Activated naive CD8-positive, alpha-beta T cell treated with anti-CD3 and anti-CD28 coated beads, Interleukin-2, amount 10 ng/mL, durations not matched to agents 7 days and 5 days (primary cell): ENCODE data around the gene MACROD2. TPM values are rescaled to one million over a fixed set of nuclear protein-coding genes. Genes with fewer than 3 reads are reported as not detected.
A peak's percentile ranks its signal among the peaks of the same experiment; 100 is the strongest.

Experiments used
- ATAC-seq: fragments of 150-1000 bp; cut with Tn5 transposase; one replicate; pipeline ENCODE4 v1.10.0; 2021; ENCODE audit warnings: low read depth, moderate library complexity
- POLR2A ChIA-PET: fragments of 350-600 bp; sonication (Branson Sonifier 250); formaldehyde crosslinking; loops from one replicate; lab custom pipeline; 2021; ENCODE audit warnings: antibody characterized with exemption; lab: Charles Lee
- DNase-seq: peaks from one replicate; pipeline ENCODE4 v3.0.0; 2021
- H3K27ac Mint-ChIP-seq: one replicate; pipeline ENCODE4 v1.8.0; 2022; ENCODE audit warnings: mild to moderate bottlenecking, mixed read lengths
- H3K27me3 Mint-ChIP-seq: one replicate; pipeline ENCODE4 v1.8.0; 2022; ENCODE audit warnings: mild to moderate bottlenecking, moderate library complexity, mixed read lengths
- H3K36me3 Mint-ChIP-seq: one replicate; pipeline ENCODE4 v1.8.0; 2021; ENCODE audit warnings: mild to moderate bottlenecking, mixed read lengths
- H3K4me1 Mint-ChIP-seq: one replicate; pipeline ENCODE4 v1.8.0; 2021; ENCODE audit warnings: mixed read lengths
- H3K4me3 Mint-ChIP-seq: one replicate; pipeline ENCODE4 v1.8.0; 2022; ENCODE audit warnings: mild to moderate bottlenecking, moderate library complexity, mixed read lengths
- H3K9me3 Mint-ChIP-seq: one replicate; pipeline ENCODE4 v1.8.0; 2021; ENCODE audit warnings: mixed read lengths
- total RNA-seq, 2 experiments: library from RNA; stranded (reverse); gene quantifications; one replicate each; pipeline ENCODE4 v1.2.3, GENCODE V29; 2021

The MACROD2 gene
- total RNA-seq, 2 experiments from 2014 or later: not detected

DNA sequence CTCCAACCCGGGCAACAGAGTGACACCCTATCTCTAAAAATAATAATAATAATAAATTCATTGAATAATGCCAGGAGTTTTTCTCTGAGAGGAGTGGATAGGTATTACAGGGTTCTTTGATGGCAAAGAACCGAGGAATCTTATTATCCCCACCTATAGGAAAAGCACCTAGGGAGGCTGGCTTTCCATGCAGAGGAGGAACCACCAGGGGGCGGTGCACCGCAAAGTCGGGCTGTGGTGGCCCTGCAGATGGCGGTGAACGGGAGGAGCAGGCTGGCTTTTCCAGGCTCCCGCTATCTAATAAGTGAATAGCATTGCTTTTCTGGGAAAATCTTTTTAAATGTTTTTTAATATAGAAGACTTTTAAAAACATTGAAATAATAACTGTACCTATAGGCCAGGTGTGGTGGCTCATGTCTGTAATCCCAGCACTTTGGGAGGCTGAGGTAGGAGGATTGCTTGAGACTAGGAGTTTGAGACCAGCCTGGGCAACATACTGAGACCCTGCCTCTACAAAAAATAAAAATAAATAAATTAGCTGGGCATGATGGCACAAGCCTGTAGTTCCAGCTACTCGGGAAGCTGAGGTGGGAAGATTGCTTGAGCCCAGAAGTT is 1713.8 kb downstream of the MACROD2 start:
- no peak overlapping the region for H3K27ac Mint-ChIP-seq
- DNase-seq: peak; percentile 46
- no peak for ATAC-seq
- no peaks in the 10 kb centered on the region for H3K9me3 Mint-ChIP-seq
- H3K4me1 Mint-ChIP-seq: no peaks in the 10 kb centered on the region
- no peaks in the 10 kb centered on the region for H3K27me3 Mint-ChIP-seq
- no peaks in the 10 kb centered on the region for H3K36me3 Mint-ChIP-seq
- POLR2A ChIA-PET: no interaction called here
- no peak overlapping the region for H3K4me3 Mint-ChIP-seq

DNA sequence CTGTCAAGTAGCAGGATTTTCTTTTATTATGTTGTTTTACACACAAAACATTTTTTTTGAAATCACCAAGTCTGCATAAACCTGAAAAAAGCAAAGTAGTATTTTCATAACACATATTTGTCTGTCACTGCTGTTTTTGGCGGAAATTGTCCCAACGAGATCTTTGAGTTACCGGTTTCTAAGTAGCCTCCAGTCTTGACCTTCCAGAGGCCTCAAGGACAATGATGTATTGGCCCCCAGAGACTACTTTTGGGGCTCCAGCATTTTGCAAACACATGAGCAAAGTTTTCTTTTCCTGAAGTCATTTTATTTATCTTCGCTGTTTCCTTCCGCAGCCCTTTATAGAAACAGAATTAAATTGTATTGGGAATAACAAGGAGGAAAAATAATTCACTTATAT is 1715.3 kb downstream of the MACROD2 start:
- H3K4me3 Mint-ChIP-seq: no peak overlapping the region
- H3K4me1 Mint-ChIP-seq: no peaks in the 10 kb centered on the region
- H3K9me3 Mint-ChIP-seq: no peaks in the 10 kb centered on the region
- H3K36me3 Mint-ChIP-seq: no peaks in the 10 kb centered on the region
- H3K27ac Mint-ChIP-seq: no peak overlapping the region
- DNase-seq (no peak), ATAC-seq (no peak)
- H3K27me3 Mint-ChIP-seq: no peaks in the 10 kb centered on the region
- POLR2A ChIA-PET: no interaction called here

DNA sequence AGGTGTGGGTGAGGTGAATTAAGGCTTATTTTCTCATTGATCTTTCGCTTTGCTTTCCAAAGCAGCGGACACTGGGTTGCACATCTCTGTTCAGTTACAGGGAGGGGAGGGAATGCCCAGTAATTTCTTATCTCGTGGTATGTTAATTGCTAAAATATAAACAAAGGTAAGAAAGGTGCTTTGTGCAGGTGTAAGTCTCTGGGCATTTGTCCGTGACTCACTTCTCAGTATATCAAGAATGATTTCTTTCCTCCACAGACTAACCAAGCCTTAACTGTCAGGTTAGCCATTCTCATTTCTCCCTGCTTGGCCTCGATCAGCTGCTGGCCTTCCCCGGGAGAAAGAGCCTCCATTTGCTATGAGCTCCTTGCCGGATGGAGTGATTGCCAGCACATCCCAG is 1715.9 kb downstream of the MACROD2 start:
- ATAC-seq (no peak), DNase-seq (no peak)
- POLR2A ChIA-PET: no interaction called here
- Mint-ChIP-seq H3K27ac (no peak overlapping the region), H3K9me3 (no peaks in the 10 kb centered on the region), H3K27me3 (no peaks in the 10 kb centered on the region), H3K4me3 (no peak overlapping the region), H3K4me1 (no peaks in the 10 kb centered on the region), H3K36me3 (no peaks in the 10 kb centered on the region)

DNA sequence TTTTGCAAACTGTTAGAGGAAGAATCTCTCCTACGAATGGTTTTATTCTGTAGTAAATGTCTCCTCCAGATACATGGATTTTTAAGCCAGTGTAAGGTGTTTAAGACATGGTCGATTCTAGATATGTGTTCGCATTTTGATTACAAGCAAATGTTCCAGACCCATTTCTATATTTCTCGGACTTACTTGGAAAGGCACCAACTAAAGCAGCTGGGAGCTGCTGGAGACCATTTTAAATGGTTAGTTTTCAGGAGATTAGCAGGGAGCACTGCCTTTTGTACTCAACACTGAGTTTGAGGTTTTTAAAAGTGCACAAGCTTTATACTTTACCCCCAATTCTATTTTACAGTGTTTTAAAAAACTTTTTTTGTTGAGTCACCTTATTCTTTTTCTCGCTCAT is 1720.9 kb downstream of the MACROD2 start:
- ATAC-seq: no peak
- Mint-ChIP-seq H3K27me3 (no peaks in the 10 kb centered on the region), H3K9me3 (no peaks in the 10 kb centered on the region), H3K36me3 (no peaks in the 10 kb centered on the region), H3K27ac (no peak overlapping the region), H3K4me3 (no peak overlapping the region), H3K4me1 (no peaks in the 10 kb centered on the region)
- no peak for DNase-seq
- POLR2A ChIA-PET: no interaction called here

DNA sequence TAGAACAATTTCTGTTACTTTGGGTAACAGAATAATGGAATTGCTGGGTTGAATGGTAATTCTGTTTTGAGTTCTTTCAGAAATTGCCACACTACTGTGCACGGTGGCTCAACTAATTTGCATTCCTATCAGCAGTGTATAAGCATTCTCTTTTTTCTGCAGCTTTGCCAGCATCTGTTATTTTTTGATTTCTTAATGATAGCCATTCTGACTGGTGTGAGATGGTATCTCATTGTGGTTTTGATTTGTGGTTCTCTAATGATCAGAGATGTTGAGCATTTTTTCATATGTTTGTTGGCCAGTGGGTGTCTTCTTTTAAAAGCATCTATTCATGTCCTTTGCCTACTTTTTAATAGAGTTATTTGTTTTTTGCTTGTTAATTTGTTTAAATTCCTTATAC is 1731.1 kb downstream of the MACROD2 start:
- POLR2A ChIA-PET: no interaction called here
- peaks cover 13% of the 10 kb centered on the region for H3K9me3 Mint-ChIP-seq
- H3K27ac Mint-ChIP-seq: no peak overlapping the region
- ATAC-seq (no peak), DNase-seq (no peak)
- no peaks in the 10 kb centered on the region for H3K27me3 Mint-ChIP-seq
- no peaks in the 10 kb centered on the region for H3K36me3 Mint-ChIP-seq
- no peaks in the 10 kb centered on the region for H3K4me1 Mint-ChIP-seq
- H3K4me3 Mint-ChIP-seq: no peak overlapping the region

DNA sequence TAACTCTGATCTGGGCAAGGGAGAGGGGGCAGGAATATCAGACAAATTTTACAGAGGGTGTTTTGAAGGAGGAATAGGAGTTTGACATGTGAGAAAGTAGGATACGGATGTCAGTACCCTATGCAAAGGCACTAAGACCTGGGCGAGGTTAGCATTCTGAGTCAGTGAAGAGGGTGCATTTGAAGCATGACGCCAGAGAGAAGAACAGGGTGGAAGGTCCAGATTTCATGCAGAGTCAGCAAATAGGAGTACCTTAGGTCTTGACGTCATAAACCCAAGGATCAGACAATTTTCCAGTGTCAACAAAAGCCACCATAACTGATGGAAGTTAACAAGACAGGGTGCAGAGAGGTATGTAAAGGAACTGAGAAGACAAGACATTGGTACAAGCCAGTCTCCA is 1738.7 kb downstream of the MACROD2 start:
- H3K9me3 Mint-ChIP-seq: peaks cover 3% of the 10 kb centered on the region
- H3K4me1 Mint-ChIP-seq: no peaks in the 10 kb centered on the region

DNA sequence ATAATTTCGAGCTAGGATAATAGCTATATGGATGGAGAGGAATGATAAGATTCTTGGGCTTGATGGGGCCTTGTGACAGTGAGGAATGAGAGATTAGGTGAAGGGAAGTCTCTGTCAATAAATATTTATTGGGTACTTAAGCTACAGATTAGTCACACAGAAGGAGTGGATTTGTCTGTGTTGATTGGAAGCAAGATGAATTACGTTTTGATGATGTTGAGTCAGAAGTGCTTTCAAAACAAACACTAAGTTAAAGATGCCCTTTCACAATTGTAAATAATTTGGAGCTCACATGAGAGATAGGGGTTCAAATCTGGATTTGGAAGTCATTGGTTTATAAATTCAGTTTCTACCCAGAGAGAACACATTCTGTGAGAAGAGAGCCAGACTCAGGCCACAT is 1743.7 kb downstream of the MACROD2 start:
- POLR2A ChIA-PET: no interaction called here
- H3K4me3 Mint-ChIP-seq: no peak overlapping the region
- no peaks in the 10 kb centered on the region for H3K9me3 Mint-ChIP-seq
- no peak overlapping the region for H3K27ac Mint-ChIP-seq
- no peaks in the 10 kb centered on the region for H3K27me3 Mint-ChIP-seq
- DNase-seq: no peak
- no peak for ATAC-seq
- H3K4me1 Mint-ChIP-seq: no peaks in the 10 kb centered on the region
- H3K36me3 Mint-ChIP-seq: no peaks in the 10 kb centered on the region

More for the DNA sequence above, 1738.7 kb downstream of the MACROD2 start:
- DNase-seq (no peak), ATAC-seq (no peak)
- POLR2A ChIA-PET: no interaction called here
- Mint-ChIP-seq H3K27ac (no peak overlapping the region), H3K36me3 (no peaks in the 10 kb centered on the region), H3K4me3 (no peak overlapping the region), H3K27me3 (no peaks in the 10 kb centered on the region)

DNA sequence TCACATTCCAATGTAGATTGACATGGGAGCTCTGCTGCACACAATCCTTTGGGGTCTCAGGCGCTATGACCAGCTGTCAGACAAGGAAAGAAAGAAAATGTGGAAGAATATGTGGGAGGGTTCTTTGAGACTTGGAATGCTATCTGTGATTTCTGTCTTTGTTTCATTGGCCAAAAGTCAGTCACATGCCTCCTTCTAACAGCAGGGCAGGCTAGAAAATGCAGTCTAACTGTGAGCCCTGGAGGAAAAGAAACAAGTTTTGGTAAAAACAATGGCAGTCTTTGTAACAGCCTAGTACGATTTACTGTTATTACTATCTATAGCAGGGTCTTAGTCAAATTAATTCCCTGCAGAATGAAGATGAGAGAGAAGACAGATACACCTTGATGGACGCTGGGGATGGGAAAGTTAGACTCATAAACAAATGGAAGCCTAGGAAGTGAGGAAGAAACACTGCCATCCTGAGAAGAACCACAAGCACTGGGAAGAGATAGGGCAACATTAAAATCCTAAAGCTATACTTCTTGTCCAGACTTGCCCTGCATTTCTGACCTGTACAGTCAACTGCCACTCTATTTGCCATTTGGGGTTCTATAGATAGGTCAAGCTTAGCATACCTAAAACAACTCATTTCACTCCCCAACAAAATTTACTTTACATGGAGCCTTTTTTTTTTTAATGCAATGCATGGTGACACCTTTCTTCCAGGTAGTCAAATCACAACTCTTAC is 1744.9 kb downstream of the MACROD2 start:
- Mint-ChIP-seq H3K27ac (no peak overlapping the region), H3K4me3 (no peak overlapping the region), H3K27me3 (no peaks in the 10 kb centered on the region), H3K36me3 (no peaks in the 10 kb centered on the region), H3K9me3 (no peaks in the 10 kb centered on the region), H3K4me1 (no peaks in the 10 kb centered on the region)
- POLR2A ChIA-PET: no interaction called here
- no peak for ATAC-seq
- DNase-seq: no peak

DNA sequence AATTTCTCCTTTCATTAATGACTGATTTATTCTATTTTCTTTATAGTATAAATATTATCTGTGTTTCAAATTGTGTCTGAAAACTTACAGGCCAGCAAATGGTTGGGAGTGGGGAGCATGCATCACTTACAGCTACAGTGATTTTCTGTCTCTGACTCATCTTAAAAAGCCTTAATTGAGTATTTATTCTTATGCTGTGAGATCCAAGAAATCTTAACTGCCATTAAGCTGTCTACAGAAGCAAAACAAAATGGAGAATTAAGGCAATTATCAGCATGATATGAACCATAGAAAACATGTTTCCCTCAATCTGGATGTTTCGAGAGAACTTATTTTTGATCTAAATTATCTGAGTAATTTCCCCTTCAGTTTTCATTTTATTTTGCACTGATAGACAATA is 1746.8 kb downstream of the MACROD2 start:
- DNase-seq (no peak), ATAC-seq (no peak)
- H3K4me1 Mint-ChIP-seq: no peaks in the 10 kb centered on the region
- POLR2A ChIA-PET: no interaction called here
- H3K9me3 Mint-ChIP-seq: peaks cover 4% of the 10 kb centered on the region
- H3K27me3 Mint-ChIP-seq: no peaks in the 10 kb centered on the region
- H3K36me3 Mint-ChIP-seq: no peaks in the 10 kb centered on the region
- H3K27ac Mint-ChIP-seq: no peak overlapping the region
- no peak overlapping the region for H3K4me3 Mint-ChIP-seq

DNA sequence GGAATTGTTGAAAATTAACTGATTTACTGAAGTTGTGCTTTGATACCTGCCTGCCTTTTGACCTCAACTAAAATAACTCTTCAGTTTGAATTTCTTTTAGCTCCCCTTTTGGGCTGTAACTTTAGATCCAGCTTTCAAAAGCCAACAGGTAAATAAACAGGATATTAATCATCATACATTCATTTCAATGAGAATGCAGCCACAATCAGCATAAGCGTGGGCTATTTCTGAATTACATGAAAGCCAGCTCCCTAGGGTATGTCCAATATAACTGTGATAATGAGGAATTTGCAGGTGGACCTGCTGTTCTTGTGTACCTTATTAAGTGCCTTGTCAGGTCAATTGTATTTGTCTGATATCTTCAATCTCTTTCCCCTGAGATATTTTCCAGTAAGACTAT is 1747.3 kb downstream of the MACROD2 start:
- Mint-ChIP-seq H3K4me3 (no peak overlapping the region), H3K27ac (no peak overlapping the region), H3K4me1 (no peaks in the 10 kb centered on the region), H3K27me3 (no peaks in the 10 kb centered on the region), H3K9me3 (peaks cover 4% of the 10 kb centered on the region), H3K36me3 (no peaks in the 10 kb centered on the region)
- POLR2A ChIA-PET: no interaction called here
- no peak for ATAC-seq
- no peak for DNase-seq

DNA sequence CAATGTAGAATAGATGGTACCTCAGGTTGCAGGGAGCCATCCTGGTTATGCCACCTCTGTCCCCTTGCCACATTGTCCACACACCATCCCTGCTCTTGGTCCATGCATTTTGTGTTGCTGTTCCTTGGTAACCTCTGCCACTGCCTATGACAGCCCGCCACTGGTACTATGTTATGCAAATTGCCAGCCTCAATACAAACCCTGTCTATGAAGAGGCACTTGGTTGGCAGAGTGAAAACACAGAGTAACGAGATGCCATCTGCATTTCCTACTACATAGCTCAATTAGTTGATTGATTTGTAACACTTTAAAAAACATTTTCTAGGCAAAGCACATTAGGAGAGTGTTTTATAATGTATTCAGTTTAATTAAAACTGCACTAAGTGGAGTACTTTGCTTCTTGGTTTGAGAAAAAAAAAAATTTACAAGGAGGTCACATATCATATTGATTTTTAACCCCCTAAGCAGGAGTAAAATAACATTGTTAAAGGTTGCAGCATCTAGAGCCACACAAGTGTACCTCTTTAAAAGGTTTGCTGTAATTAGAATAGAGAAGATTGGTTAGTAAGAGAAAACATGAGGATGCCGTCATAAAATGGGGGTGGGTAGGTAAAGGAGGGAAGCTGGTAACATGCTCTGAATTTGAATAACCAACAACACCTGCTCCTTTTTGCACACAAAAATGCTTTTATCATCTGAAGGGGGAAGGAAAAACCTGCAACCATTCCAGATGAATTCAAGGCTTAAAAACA is 1760.9 kb downstream of the MACROD2 start:
- DNase-seq (no peak), ATAC-seq (no peak)
- H3K27me3 Mint-ChIP-seq: no peaks in the 10 kb centered on the region
- no peak overlapping the region for H3K27ac Mint-ChIP-seq
- H3K9me3 Mint-ChIP-seq: no peaks in the 10 kb centered on the region
- no peaks in the 10 kb centered on the region for H3K36me3 Mint-ChIP-seq
- POLR2A ChIA-PET: no interaction called here
- no peaks in the 10 kb centered on the region for H3K4me1 Mint-ChIP-seq
- no peak overlapping the region for H3K4me3 Mint-ChIP-seq

DNA sequence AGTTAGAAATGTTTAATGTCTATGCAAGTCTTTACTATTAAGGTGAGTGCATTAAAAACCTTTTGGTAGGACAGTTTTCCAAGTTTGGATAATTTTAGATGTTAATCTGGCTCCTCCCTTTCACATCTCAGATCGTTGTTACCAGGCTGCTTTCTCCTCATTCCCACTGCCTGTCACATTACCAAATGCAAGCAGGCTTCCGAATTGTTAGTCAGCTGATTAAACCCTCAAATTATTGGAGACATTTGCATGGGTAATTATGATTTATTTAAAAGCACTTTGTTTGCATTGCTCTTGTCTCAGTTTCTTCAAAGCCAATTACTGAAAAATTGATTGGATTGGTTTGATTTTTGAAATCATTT is 1761.4 kb downstream of the MACROD2 start:
- H3K27ac Mint-ChIP-seq: no peak overlapping the region
- H3K4me3 Mint-ChIP-seq: no peak overlapping the region
- H3K4me1 Mint-ChIP-seq: no peaks in the 10 kb centered on the region
- H3K9me3 Mint-ChIP-seq: no peaks in the 10 kb centered on the region
- H3K27me3 Mint-ChIP-seq: no peaks in the 10 kb centered on the region
- POLR2A ChIA-PET: no interaction called here
- ATAC-seq: no peak
- no peaks in the 10 kb centered on the region for H3K36me3 Mint-ChIP-seq
- DNase-seq: no peak

DNA sequence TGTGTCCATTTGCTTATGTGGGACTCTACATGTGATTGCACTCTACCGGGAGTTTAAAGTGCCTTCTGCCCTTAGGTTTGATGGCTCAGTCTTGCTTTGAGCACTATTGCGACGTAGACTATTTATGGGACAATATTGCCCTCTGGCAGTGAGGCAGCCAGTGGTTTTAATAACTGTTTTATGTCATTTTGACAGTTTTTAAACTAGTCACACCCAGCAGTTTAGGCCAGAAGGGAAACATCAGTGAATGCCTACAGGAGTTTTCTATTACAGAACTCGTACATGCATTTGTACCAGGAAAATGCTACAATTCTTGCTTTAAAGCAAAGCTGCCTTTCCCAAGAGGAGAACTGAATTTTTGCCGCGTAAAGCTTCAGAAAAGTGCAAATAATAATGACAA is 1764.3 kb downstream of the MACROD2 start:
- ATAC-seq (no peak), DNase-seq (no peak)
- no peak overlapping the region for H3K4me3 Mint-ChIP-seq
- POLR2A ChIA-PET: no interaction called here
- H3K4me1 Mint-ChIP-seq: no peaks in the 10 kb centered on the region
- no peaks in the 10 kb centered on the region for H3K36me3 Mint-ChIP-seq
- H3K27ac Mint-ChIP-seq: no peak overlapping the region
- no peaks in the 10 kb centered on the region for H3K27me3 Mint-ChIP-seq
- H3K9me3 Mint-ChIP-seq: no peaks in the 10 kb centered on the region
